Measurements from ENCODE around the gene SRGAP3.

DNA sequence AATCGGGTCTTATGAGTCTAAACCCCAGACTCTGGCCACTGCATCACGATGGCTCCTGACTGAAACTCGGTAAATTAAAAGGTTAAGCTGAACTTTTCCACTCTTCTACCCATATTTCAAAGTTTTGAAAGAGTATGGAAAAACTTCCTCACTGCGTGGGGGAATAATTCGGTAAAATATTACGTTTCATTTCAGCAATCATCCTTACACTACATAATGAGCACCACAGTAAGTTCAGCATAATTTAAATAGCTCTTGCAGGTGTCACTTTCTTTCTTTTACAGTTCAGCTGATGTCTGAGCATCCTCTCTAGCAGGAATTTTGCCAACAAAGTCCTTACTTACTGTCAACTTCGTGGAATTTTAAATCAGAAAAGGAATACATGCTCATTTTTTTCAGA lies 17.5 kb downstream of the SRGAP3 start:
- TF ChIP-seq CTCF (IDR thresholded peaks at IDR 0.05; ENCODE audit: low read length) (no peak), EZH2 (IDR thresholded peaks at IDR 0.05; ENCODE audit: borderline replicate concordance, low read length) (no peak)
